ENCODE data around the gene MAGEF1.

GRCh38 chr3:184676927-184677326, 34.9 kb downstream of the MAGEF1 start:
- TF ChIP-seq, protein P1, sequence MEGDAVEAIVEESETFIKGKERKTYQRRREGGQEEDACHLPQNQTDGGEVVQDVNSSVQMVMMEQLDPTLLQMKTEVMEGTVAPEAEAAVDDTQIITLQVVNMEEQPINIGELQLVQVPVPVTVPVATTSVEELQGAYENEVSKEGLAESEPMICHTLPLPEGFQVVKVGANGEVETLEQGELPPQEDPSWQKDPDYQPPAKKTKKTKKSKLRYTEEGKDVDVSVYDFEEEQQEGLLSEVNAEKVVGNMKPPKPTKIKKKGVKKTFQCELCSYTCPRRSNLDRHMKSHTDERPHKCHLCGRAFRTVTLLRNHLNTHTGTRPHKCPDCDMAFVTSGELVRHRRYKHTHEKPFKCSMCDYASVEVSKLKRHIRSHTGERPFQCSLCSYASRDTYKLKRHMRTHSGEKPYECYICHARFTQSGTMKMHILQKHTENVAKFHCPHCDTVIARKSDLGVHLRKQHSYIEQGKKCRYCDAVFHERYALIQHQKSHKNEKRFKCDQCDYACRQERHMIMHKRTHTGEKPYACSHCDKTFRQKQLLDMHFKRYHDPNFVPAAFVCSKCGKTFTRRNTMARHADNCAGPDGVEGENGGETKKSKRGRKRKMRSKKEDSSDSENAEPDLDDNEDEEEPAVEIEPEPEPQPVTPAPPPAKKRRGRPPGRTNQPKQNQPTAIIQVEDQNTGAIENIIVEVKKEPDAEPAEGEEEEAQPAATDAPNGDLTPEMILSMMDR (IDR thresholded peaks at IDR 0.05) = no peak
- no peak for TF ChIP-seq POLR2AphosphoS5 (IDR thresholded peaks at IDR 0.05)
